Measurements from ENCODE around the gene RTCA. TPM values are rescaled to one million over a fixed set of nuclear protein-coding genes. Genes with fewer than 3 reads are reported as not detected.
"Not testable (repeated sequence)": the region's sequence is repeated elsewhere in the genome, so short reads cannot be mapped to it uniquely, and the experiment has no call there.

RTCA gene
- total RNA-seq, 1 donor from 2014 or later = 32.6 TPM

- peaks cover 7% of the 10 kb centered on the region for H3K4me1 Mint-ChIP-seq
- H3K27ac Mint-ChIP-seq = no peak overlapping the region
- no peaks in the 10 kb centered on the region for H3K9me3 Mint-ChIP-seq
- no peak for DNase-seq (ENCODE audit: low spot score in 2 of 2, unreplicated experiment in 2 of 2)
- TF ChIP-seq, protein P1, sequence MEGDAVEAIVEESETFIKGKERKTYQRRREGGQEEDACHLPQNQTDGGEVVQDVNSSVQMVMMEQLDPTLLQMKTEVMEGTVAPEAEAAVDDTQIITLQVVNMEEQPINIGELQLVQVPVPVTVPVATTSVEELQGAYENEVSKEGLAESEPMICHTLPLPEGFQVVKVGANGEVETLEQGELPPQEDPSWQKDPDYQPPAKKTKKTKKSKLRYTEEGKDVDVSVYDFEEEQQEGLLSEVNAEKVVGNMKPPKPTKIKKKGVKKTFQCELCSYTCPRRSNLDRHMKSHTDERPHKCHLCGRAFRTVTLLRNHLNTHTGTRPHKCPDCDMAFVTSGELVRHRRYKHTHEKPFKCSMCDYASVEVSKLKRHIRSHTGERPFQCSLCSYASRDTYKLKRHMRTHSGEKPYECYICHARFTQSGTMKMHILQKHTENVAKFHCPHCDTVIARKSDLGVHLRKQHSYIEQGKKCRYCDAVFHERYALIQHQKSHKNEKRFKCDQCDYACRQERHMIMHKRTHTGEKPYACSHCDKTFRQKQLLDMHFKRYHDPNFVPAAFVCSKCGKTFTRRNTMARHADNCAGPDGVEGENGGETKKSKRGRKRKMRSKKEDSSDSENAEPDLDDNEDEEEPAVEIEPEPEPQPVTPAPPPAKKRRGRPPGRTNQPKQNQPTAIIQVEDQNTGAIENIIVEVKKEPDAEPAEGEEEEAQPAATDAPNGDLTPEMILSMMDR (IDR thresholded peaks at IDR 0.05; ENCODE audit: unreplicated experiment) = no peak
- H3K27me3 Mint-ChIP-seq (ENCODE audit: low read depth) = no peaks in the 10 kb centered on the region
- no peak overlapping the region for H3K4me3 Mint-ChIP-seq
- peaks cover 33% of the 10 kb centered on the region for H3K36me3 Mint-ChIP-seq
Observed at GRCh38 chr1:100229681-100230443, 36.2 kb upstream of the RTCA start.

GRCh38 chr1:100230765-100231164, 35.3 kb upstream of the RTCA start:
- H3K27ac Mint-ChIP-seq = no peak overlapping the region
- H3K4me3 Mint-ChIP-seq = no peak overlapping the region
- H3K9me3 Mint-ChIP-seq = no peaks in the 10 kb centered on the region
- TF ChIP-seq, protein P1 (IDR thresholded peaks at IDR 0.05; ENCODE audit: unreplicated experiment) = no peak
- no peaks in the 10 kb centered on the region for H3K27me3 Mint-ChIP-seq (ENCODE audit: low read depth)
- H3K4me1 Mint-ChIP-seq = peaks cover 7% of the 10 kb centered on the region
- H3K36me3 Mint-ChIP-seq = peaks cover 34% of the 10 kb centered on the region
- no peak for DNase-seq (ENCODE audit: low spot score in 2 of 2, unreplicated experiment in 2 of 2)

GRCh38 chr1:100231721-100232120, 34.3 kb upstream of the RTCA start:
- no peak for DNase-seq (ENCODE audit: low spot score in 2 of 2, unreplicated experiment in 2 of 2)
- TF ChIP-seq, protein P1 (IDR thresholded peaks at IDR 0.05; ENCODE audit: unreplicated experiment) = no peak
- H3K9me3 Mint-ChIP-seq = no peaks in the 10 kb centered on the region
- H3K27me3 Mint-ChIP-seq (ENCODE audit: low read depth) = no peaks in the 10 kb centered on the region
- H3K36me3 Mint-ChIP-seq = peaks cover 37% of the 10 kb centered on the region
- no peak overlapping the region for H3K4me3 Mint-ChIP-seq
- no peak overlapping the region for H3K27ac Mint-ChIP-seq
- peaks cover 7% of the 10 kb centered on the region for H3K4me1 Mint-ChIP-seq

- Mint-ChIP-seq H3K27me3 (ENCODE audit: low read depth) (no peaks in the 10 kb centered on the region), H3K27ac (no peak overlapping the region), H3K9me3 (no peaks in the 10 kb centered on the region), H3K36me3 (peaks cover 42% of the 10 kb centered on the region), H3K4me1 (peaks cover 7% of the 10 kb centered on the region), H3K4me3 (no peak overlapping the region)
- DNase-seq (ENCODE audit: low spot score in 2 of 2, unreplicated experiment in 2 of 2) = no peak
- TF ChIP-seq, protein P1 (IDR thresholded peaks at IDR 0.05; ENCODE audit: unreplicated experiment) = no peak
Observed at GRCh38 chr1:100232156-100232555, 33.9 kb upstream of the RTCA start.

DNA sequence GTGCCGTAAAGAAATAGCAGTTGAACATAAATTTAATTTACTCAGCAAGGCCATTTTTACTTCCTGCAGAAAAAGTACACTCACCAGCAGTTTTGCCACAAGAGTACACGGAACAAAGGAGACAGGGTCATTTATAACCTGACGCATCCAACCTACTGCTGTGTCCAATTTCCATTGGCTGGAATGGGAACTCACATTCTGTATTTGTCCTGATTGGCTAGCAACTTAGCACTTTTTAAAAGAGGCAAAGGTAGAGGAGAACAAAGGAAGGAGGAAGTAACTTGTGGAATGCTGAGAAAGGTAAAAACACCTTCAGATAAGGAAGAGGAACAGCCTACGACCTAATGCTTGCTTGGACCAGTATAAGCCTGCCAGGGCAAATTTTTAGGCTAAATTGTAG, 32.5 kb upstream of the RTCA start:
- not testable (repeated sequence) for H3K4me3 Mint-ChIP-seq; H3K27ac Mint-ChIP-seq; H3K27me3 Mint-ChIP-seq (ENCODE audit: low read depth); H3K4me1 Mint-ChIP-seq; DNase-seq (ENCODE audit: low spot score in 2 of 2, unreplicated experiment in 2 of 2); H3K9me3 Mint-ChIP-seq
- H3K36me3 Mint-ChIP-seq = peaks cover 41% of the 10 kb centered on the region

- peaks cover 7% of the 10 kb centered on the region for H3K4me1 Mint-ChIP-seq
- H3K9me3 Mint-ChIP-seq = no peaks in the 10 kb centered on the region
- TF ChIP-seq, protein P1 (IDR thresholded peaks at IDR 0.05; ENCODE audit: unreplicated experiment) = no peak
- peaks cover 44% of the 10 kb centered on the region for H3K36me3 Mint-ChIP-seq
- H3K4me3 Mint-ChIP-seq = no peak overlapping the region
- no peaks in the 10 kb centered on the region for H3K27me3 Mint-ChIP-seq (ENCODE audit: low read depth)
- no peak overlapping the region for H3K27ac Mint-ChIP-seq
- DNase-seq (ENCODE audit: low spot score in 2 of 2, unreplicated experiment in 2 of 2) = no peak
Observed at GRCh38 chr1:100234432-100234831, 31.6 kb upstream of the RTCA start.
